ENCODE measurements around the gene FBLN7. TPM values are rescaled to one million over a fixed set of nuclear protein-coding genes. Genes with fewer than 3 reads are reported as not detected.

The FBLN7 gene
- total RNA-seq, 2 donors from 2014 or later: 0.86 to 3.5 TPM

GRCh38 chr2:112166806-112167499, 28.8 kb downstream of the FBLN7 start:
- no peaks in the 10 kb centered on the region for H3K27me3 ChIP-seq
- H3K9me3 ChIP-seq: no peaks in the 10 kb centered on the region
- no peak for TF ChIP-seq CTCF (IDR thresholded peaks at IDR 0.05)
- no peak for DNase-seq (ENCODE audit: low spot score)
- no peak overlapping the region for H3K27ac ChIP-seq
- H3K36me3 ChIP-seq: no peaks in the 10 kb centered on the region
- H3K4me1 ChIP-seq: no peaks in the 10 kb centered on the region
- no peak overlapping the region for H3K4me3 ChIP-seq

GRCh38 chr2:112168422-112169124, 30.4 kb downstream of the FBLN7 start:
- no peak overlapping the region for H3K4me3 ChIP-seq
- H3K9me3 ChIP-seq: no peaks in the 10 kb centered on the region
- H3K36me3 ChIP-seq: no peaks in the 10 kb centered on the region
- no peaks in the 10 kb centered on the region for H3K27me3 ChIP-seq
- no peak overlapping the region for H3K27ac ChIP-seq
- DNase-seq (ENCODE audit: low spot score): no peak
- no peaks in the 10 kb centered on the region for H3K4me1 ChIP-seq
- no peak for TF ChIP-seq CTCF (IDR thresholded peaks at IDR 0.05)

- Histone ChIP-seq H3K27me3 (no peaks in the 10 kb centered on the region), H3K9me3 (no peaks in the 10 kb centered on the region), H3K27ac (no peak overlapping the region), H3K36me3 (no peaks in the 10 kb centered on the region), H3K4me1 (no peaks in the 10 kb centered on the region), H3K4me3 (no peak overlapping the region)
- no peak for DNase-seq (ENCODE audit: low spot score)
- no peak for TF ChIP-seq CTCF (IDR thresholded peaks at IDR 0.05)
These were observed 32.3 kb downstream of the FBLN7 start for GRCh38 chr2:112170495-112170894.

- TF ChIP-seq CTCF (IDR thresholded peaks at IDR 0.05): no peak
- DNase-seq (ENCODE audit: low spot score): no peak
These were observed 35.6 kb downstream of the FBLN7 start for GRCh38 chr2:112173646-112174319.

GRCh38 chr2:112174383-112174782, 36.2 kb downstream of the FBLN7 start:
- DNase-seq (ENCODE audit: low spot score): no peak
- Histone ChIP-seq H3K36me3 (no peaks in the 10 kb centered on the region), H3K27me3 (no peaks in the 10 kb centered on the region), H3K9me3 (no peaks in the 10 kb centered on the region), H3K27ac (no peak overlapping the region), H3K4me1 (no peaks in the 10 kb centered on the region), H3K4me3 (no peak overlapping the region)
- TF ChIP-seq CTCF (IDR thresholded peaks at IDR 0.05): no peak

More at GRCh38 chr2:112173646-112174319, 35.6 kb downstream of the FBLN7 start:
- H3K27ac ChIP-seq: no peak overlapping the region
- H3K4me1 ChIP-seq: no peaks in the 10 kb centered on the region
- no peak overlapping the region for H3K4me3 ChIP-seq
- H3K27me3 ChIP-seq: no peaks in the 10 kb centered on the region
- no peaks in the 10 kb centered on the region for H3K9me3 ChIP-seq
- H3K36me3 ChIP-seq: no peaks in the 10 kb centered on the region
